Measurements from ENCODE around the gene SRPK2.
"Not testable (repeated sequence)": the region's sequence is repeated elsewhere in the genome, so short reads cannot be mapped to it uniquely, and the experiment has no call there.

SRPK2 gene

GRCh38 chr7:105245398-105246114 is 143.2 kb downstream of the SRPK2 start:
- in situ Hi-C loops (cut with MboI; ENCODE audit: low sequenced_read_pairs), result no loop called here
- no peaks in the 10 kb centered on the region for H3K27me3 ChIP-seq (ENCODE audit: low read depth)
- no peak overlapping the region for H3K4me3 ChIP-seq
- peaks cover 5% of the 10 kb centered on the region; the same call in 1 of the 2 replicates for H3K4me1 ChIP-seq
- H3K36me3 ChIP-seq (replicated peaks), result no peaks in the 10 kb centered on the region
- no peak for DNase-seq (ENCODE audit: low spot score in 2 of 2)
- no peaks in the 10 kb centered on the region for H3K9me3 ChIP-seq

- in situ Hi-C loops (cut with MboI; ENCODE audit: low sequenced_read_pairs), result no loop called here
- Histone ChIP-seq H3K4me3 (no peak overlapping the region), H3K27me3 (ENCODE audit: low read depth) (no peaks in the 10 kb centered on the region), H3K36me3 (replicated peaks) (no peaks in the 10 kb centered on the region), H3K9me3 (no peaks in the 10 kb centered on the region), H3K4me1 (peaks cover 5% of the 10 kb centered on the region; the same call in 1 of the 2 replicates)
- no peak for DNase-seq (ENCODE audit: low spot score in 2 of 2)
Observed at GRCh38 chr7:105244594-105244993, 144.1 kb downstream of the SRPK2 start.

DNA sequence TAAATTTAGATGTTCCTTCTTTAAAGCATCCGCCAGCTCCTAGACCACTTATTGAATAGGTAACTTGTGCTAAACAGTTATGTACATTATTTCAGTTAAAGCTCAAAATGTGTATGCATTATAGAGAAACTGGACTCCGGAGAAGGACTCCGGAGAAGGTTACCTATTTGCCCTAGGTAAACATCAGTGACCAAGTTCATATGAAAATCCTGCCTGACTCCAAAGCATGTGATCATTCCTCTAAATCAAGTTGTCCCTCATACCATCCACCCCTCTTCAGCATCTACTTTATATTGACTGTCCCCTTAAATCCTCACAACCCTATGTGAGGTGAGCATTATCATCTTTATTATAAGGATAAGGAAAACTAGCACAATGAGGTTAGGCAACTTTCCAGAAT is 147.5 kb downstream of the SRPK2 start:
- peaks cover 1% of the 10 kb centered on the region; the same call in 1 of the 2 replicates for H3K4me1 ChIP-seq
- H3K4me3 ChIP-seq, result no peak overlapping the region
- no peaks in the 10 kb centered on the region for H3K9me3 ChIP-seq
- in situ Hi-C loops (cut with MboI; ENCODE audit: low sequenced_read_pairs), result no loop called here
- H3K27me3 ChIP-seq (ENCODE audit: low read depth), result no peaks in the 10 kb centered on the region
- no peaks in the 10 kb centered on the region for H3K36me3 ChIP-seq (replicated peaks)
- DNase-seq (ENCODE audit: low spot score in 2 of 2), result no peak

GRCh38 chr7:105238198-105238765 is 150.4 kb downstream of the SRPK2 start:
- in situ Hi-C loops (cut with MboI; ENCODE audit: low sequenced_read_pairs), result no loop called here
- no peaks in the 10 kb centered on the region; the same call in 1 of the 2 replicates for H3K4me1 ChIP-seq
- DNase-seq (ENCODE audit: low spot score in 2 of 2), result no peak
- H3K4me3 ChIP-seq, result no peak overlapping the region
- H3K27me3 ChIP-seq (ENCODE audit: low read depth), result no peaks in the 10 kb centered on the region
- H3K9me3 ChIP-seq, result no peaks in the 10 kb centered on the region
- H3K36me3 ChIP-seq (replicated peaks), result no peaks in the 10 kb centered on the region

- no peaks in the 10 kb centered on the region for H3K36me3 ChIP-seq (replicated peaks)
- H3K4me3 ChIP-seq, result no peak overlapping the region
- in situ Hi-C loops (cut with MboI; ENCODE audit: low sequenced_read_pairs), result no loop called here
- H3K4me1 ChIP-seq, result peaks cover 4% of the 10 kb centered on the region
- H3K27me3 ChIP-seq (ENCODE audit: low read depth), result no peaks in the 10 kb centered on the region
- DNase-seq (ENCODE audit: low spot score in 2 of 2), result no peak
- no peaks in the 10 kb centered on the region for H3K9me3 ChIP-seq
Observed at GRCh38 chr7:105234886-105235285, 153.8 kb downstream of the SRPK2 start.

DNA sequence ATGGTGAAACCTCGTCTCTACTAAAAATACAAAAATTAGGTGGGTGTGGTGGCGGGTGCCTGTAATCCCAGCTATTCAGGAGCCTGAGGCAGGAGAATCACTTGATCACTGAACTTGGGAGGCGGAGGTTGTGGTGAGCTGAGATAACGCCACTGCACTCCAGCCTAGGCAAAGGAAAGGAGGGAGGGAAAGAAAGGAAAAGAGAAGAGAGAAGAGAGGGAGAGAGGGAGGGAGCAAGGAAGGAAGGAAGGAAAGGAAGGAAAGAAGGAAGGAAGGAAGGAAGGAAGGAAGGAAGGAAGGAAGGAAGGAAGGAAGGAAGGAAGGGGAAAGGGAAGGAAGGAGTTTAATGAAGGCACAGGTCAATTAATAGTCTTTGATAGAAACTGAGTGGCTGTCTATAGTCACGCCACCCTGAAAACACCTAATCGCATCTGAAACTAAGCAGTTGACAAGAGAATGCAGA is 155.9 kb downstream of the SRPK2 start:
- H3K9me3 ChIP-seq; DNase-seq (ENCODE audit: low spot score in 2 of 2); H3K4me3 ChIP-seq; H3K36me3 ChIP-seq (replicated peaks); H3K4me1 ChIP-seq; H3K27me3 ChIP-seq (ENCODE audit: low read depth); in situ Hi-C loops (cut with MboI; ENCODE audit: low sequenced_read_pairs): not testable (repeated sequence)

DNA sequence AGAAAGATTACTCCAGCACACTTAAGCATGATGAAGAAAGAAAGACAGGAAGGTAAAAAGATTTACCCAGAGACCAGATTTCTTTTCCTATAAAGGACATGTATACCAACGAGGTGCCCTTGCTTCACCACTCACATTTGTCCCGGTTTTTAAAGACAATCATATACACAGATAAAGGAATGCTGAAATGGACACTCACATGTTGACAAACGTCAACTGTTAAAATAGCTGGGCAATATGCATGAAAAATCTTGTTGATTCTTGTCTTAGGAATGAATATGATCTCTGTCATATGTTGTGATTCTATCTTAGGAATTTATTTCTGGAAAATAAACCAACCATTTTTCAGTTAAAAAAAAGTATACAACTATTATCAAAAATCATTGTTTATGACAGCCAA is 158.2 kb downstream of the SRPK2 start:
- peaks cover 4% of the 10 kb centered on the region for H3K4me1 ChIP-seq
- H3K36me3 ChIP-seq (replicated peaks), result no peaks in the 10 kb centered on the region
- in situ Hi-C loops (cut with MboI; ENCODE audit: low sequenced_read_pairs), result no loop called here
- no peak for DNase-seq (ENCODE audit: low spot score in 2 of 2)
- no peaks in the 10 kb centered on the region for H3K9me3 ChIP-seq
- no peak overlapping the region for H3K4me3 ChIP-seq
- no peaks in the 10 kb centered on the region for H3K27me3 ChIP-seq (ENCODE audit: low read depth)

DNA sequence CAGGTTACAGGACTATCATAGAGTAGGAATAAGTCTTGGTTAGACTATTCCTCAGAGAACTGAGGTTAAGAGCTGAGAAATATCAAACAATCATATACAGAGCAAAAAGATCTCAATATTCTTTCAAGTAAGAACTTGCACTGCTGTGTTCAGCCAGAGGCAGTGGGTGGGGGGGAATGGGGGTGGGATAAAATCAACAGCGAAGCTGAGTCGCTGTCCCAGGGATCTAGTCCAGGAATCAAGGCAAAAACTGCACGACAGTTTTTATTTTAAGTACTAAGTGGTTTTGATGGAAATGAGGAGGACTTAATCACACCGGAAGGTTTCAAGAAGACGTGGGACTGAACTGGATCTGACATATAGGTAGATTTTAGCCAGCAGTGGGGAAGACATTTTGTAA is 159.1 kb downstream of the SRPK2 start:
- no peaks in the 10 kb centered on the region for H3K27me3 ChIP-seq (ENCODE audit: low read depth)
- no peak overlapping the region for H3K4me3 ChIP-seq
- in situ Hi-C loops (cut with MboI; ENCODE audit: low sequenced_read_pairs), result no loop called here
- no peaks in the 10 kb centered on the region for H3K36me3 ChIP-seq (replicated peaks)
- DNase-seq (ENCODE audit: low spot score in 2 of 2), result no peak
- peaks cover 4% of the 10 kb centered on the region for H3K4me1 ChIP-seq
- no peaks in the 10 kb centered on the region for H3K9me3 ChIP-seq

GRCh38 chr7:105228555-105228954 is 160.2 kb downstream of the SRPK2 start:
- no peaks in the 10 kb centered on the region for H3K36me3 ChIP-seq (replicated peaks)
- H3K4me1 ChIP-seq, result peaks cover 4% of the 10 kb centered on the region
- H3K4me3 ChIP-seq, result no peak overlapping the region
- no peaks in the 10 kb centered on the region for H3K9me3 ChIP-seq
- in situ Hi-C loops (cut with MboI; ENCODE audit: low sequenced_read_pairs), result no loop called here
- H3K27me3 ChIP-seq (ENCODE audit: low read depth), result no peaks in the 10 kb centered on the region
- no peak for DNase-seq (ENCODE audit: low spot score in 2 of 2)

- Histone ChIP-seq H3K36me3 (replicated peaks) (no peaks in the 10 kb centered on the region), H3K4me3 (no peak overlapping the region), H3K27me3 (ENCODE audit: low read depth) (no peaks in the 10 kb centered on the region), H3K9me3 (no peaks in the 10 kb centered on the region), H3K4me1 (peaks cover 4% of the 10 kb centered on the region)
- no peak for DNase-seq (ENCODE audit: low spot score in 2 of 2)
- in situ Hi-C loops (cut with MboI; ENCODE audit: low sequenced_read_pairs), result no loop called here
Observed at GRCh38 chr7:105227391-105227790, 161.3 kb downstream of the SRPK2 start.

GRCh38 chr7:105224884-105225651 is 163.7 kb downstream of the SRPK2 start:
- H3K4me1 ChIP-seq, result no peaks in the 10 kb centered on the region
- no peaks in the 10 kb centered on the region for H3K27me3 ChIP-seq (ENCODE audit: low read depth)
- H3K36me3 ChIP-seq (replicated peaks), result no peaks in the 10 kb centered on the region
- H3K4me3 ChIP-seq, result no peak overlapping the region
- no peak for DNase-seq (ENCODE audit: low spot score in 2 of 2)
- in situ Hi-C loops (cut with MboI; ENCODE audit: low sequenced_read_pairs), result no loop called here
- no peaks in the 10 kb centered on the region for H3K9me3 ChIP-seq

DNA sequence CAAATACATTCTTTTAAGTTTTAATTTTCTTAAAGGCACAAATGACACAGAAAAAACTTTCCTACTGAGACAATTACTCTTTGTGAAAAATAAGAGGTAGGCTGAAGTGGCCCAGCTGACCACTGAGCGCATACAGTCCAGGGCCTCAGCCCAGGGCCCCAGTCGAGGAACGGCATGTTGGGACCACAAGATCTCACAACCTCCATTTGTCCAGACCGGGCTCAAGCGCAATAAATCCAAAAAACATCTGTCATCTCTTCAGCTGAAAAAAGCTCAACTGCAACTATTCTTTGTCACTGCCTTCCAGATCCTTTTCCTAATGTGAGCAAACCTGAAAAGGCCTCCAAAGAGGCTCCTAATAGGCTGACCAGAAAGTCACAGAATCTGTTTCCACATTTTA is 165.8 kb downstream of the SRPK2 start:
- Histone ChIP-seq H3K4me1 (no peaks in the 10 kb centered on the region), H3K27me3 (ENCODE audit: low read depth) (no peaks in the 10 kb centered on the region), H3K36me3 (replicated peaks) (no peaks in the 10 kb centered on the region), H3K9me3 (no peaks in the 10 kb centered on the region), H3K4me3 (no peak overlapping the region)
- in situ Hi-C loops (cut with MboI; ENCODE audit: low sequenced_read_pairs), result no loop called here
- no peak for DNase-seq (ENCODE audit: low spot score in 2 of 2)

GRCh38 chr7:105219771-105220160 is 169.0 kb downstream of the SRPK2 start:
- H3K9me3 ChIP-seq, result no peaks in the 10 kb centered on the region
- no peak overlapping the region for H3K4me3 ChIP-seq
- H3K4me1 ChIP-seq, result no peaks in the 10 kb centered on the region
- in situ Hi-C loops (cut with MboI; ENCODE audit: low sequenced_read_pairs), result no loop called here
- no peak for DNase-seq (ENCODE audit: low spot score in 2 of 2)
- H3K36me3 ChIP-seq (replicated peaks), result no peaks in the 10 kb centered on the region
- H3K27me3 ChIP-seq (ENCODE audit: low read depth), result no peaks in the 10 kb centered on the region
